ENCODE measurements around the gene SLC7A14.

The SLC7A14 gene

DNA sequence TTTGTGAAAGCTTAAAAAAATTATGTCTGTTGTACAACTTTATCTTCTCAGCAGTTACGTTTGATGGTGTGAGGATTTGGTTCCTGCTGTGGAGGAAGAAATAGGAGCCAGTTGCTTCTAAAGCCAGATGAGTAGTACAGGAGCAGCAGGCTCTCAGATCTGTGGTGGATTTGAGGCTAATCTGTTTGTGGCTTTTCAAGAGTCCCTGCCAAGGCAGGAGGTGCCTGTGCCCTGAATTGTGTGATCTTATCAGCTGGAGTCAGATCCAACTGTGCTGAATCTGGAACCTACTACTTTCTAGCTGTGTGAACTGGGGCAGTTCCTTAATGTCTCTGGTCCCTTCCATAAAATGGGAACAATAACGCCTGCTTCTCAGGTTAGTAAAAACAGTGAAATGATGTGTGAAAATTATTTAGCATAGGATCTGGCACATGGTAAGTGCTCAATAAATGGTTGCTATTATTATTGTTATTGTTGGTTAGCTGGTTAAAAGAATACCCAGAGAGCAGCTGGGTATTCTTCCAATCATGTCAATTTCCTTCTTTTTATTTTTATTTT, 159.6 kb downstream of the SLC7A14 start:
- TF ChIP-seq, protein P1, sequence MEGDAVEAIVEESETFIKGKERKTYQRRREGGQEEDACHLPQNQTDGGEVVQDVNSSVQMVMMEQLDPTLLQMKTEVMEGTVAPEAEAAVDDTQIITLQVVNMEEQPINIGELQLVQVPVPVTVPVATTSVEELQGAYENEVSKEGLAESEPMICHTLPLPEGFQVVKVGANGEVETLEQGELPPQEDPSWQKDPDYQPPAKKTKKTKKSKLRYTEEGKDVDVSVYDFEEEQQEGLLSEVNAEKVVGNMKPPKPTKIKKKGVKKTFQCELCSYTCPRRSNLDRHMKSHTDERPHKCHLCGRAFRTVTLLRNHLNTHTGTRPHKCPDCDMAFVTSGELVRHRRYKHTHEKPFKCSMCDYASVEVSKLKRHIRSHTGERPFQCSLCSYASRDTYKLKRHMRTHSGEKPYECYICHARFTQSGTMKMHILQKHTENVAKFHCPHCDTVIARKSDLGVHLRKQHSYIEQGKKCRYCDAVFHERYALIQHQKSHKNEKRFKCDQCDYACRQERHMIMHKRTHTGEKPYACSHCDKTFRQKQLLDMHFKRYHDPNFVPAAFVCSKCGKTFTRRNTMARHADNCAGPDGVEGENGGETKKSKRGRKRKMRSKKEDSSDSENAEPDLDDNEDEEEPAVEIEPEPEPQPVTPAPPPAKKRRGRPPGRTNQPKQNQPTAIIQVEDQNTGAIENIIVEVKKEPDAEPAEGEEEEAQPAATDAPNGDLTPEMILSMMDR (conservative IDR thresholded peaks at IDR 0.05) = no peak
- H3K27ac ChIP-seq = no peak overlapping the region

- H3K27ac ChIP-seq = no peak overlapping the region
- TF ChIP-seq, protein P1 (conservative IDR thresholded peaks at IDR 0.05) = no peak
These were observed 160.2 kb downstream of the SLC7A14 start for GRCh38 chr3:170425491-170426239.

DNA sequence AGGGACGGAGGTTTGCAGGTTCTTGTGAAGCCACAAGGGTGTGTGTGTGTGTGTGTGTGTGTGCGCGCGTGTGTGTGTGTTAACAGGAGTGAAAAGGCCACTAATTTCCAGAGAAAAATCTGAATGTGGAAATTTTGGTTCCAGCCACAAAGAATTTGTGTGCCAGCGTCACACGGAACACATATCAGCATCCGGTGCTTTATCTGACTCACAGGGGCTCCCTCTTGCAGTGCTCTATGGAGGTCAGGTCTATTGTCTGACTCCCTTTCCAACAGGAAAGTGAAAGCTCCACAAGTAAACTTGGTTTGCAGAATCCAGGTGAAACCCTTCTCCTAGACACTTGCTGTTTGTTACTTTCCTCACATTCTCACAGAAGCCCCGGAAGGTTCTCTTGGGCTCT, 161.0 kb downstream of the SLC7A14 start:
- no peak overlapping the region for H3K27ac ChIP-seq
- TF ChIP-seq, protein P1 (conservative IDR thresholded peaks at IDR 0.05) = no peak

GRCh38 chr3:170423001-170423615, 162.8 kb downstream of the SLC7A14 start:
- TF ChIP-seq, protein P1 (conservative IDR thresholded peaks at IDR 0.05) = no peak
- no peak overlapping the region for H3K27ac ChIP-seq

GRCh38 chr3:170421758-170422157, 164.1 kb downstream of the SLC7A14 start:
- TF ChIP-seq, protein P1 (conservative IDR thresholded peaks at IDR 0.05) = no peak
- H3K27ac ChIP-seq = no peak overlapping the region

- H3K27ac ChIP-seq = no peak overlapping the region
- TF ChIP-seq, protein P1 (conservative IDR thresholded peaks at IDR 0.05) = no peak
These were observed 164.7 kb downstream of the SLC7A14 start for GRCh38 chr3:170421111-170421641.

GRCh38 chr3:170420307-170420821, 165.5 kb downstream of the SLC7A14 start:
- H3K27ac ChIP-seq = no peak overlapping the region
- TF ChIP-seq, protein P1 (conservative IDR thresholded peaks at IDR 0.05) = no peak

Data from VCaP (cell line).